A549 (cell line): ENCODE data around the gene LAMC2. TPM values are rescaled to one million over a fixed set of nuclear protein-coding genes. Genes with fewer than 3 reads are reported as not detected.

Experiments used
- ATAC-seq, 2 experiments: fragments of 200-7000 bp in 1 of 2; fragments of >200 bp in 1 of 2; cut with Nextera tagmentation in 1 of 2; cut with Tn5 transposase in 1 of 2; 3 replicates each; pipeline versions ENCODE4 v1.8.0 to v1.9.1; 2018 to 2020; ENCODE audit warnings: mild to moderate bottlenecking in 1 of 2, moderate library complexity in 1 of 2
- CTCF ChIA-PET: fragments of 300-600 bp; sonication (Branson Sonifier 250); formaldehyde crosslinking; extraction: SDS; loops from one replicate; lab custom pipeline; 2021; ENCODE audit warnings: antibody characterized with exemption, inconsistent platforms; lab: Yijun Ruan, JAX
- POLR2A ChIA-PET: fragments of 350-600 bp; formaldehyde crosslinking; extraction: SDS; loops from one replicate; lab custom pipeline; 2021; ENCODE audit warnings: antibody characterized with exemption, inconsistent platforms; lab: Yijun Ruan, JAX
- DNase-seq, 2 experiments: peaks; one replicate each; pipeline versions ENCODE4 v3.0.0 to v3.0.0-alpha.2; 2011 to 2016; ENCODE audit warnings: low read depth in 1 of 2, low spot score in 1 of 2
- FAIRE-seq: peaks from 2 replicates; lab custom pipeline; 2011; peaks lifted over from hg19 to GRCh38; lab: Jason Lieb, UNC
- H3K27ac ChIP-seq, 2 experiments: fragments of >200 bp; sonication (Bioruptor Twin); formaldehyde crosslinking; 3 replicates each; pipeline ENCODE4 v1.5.1; 2016 to 2017
- H3K4me1 ChIP-seq: fragments of >200 bp; sonication (Bioruptor Twin); formaldehyde crosslinking; 3 replicates; pipeline ENCODE4 v1.6.1; 2016
- H3K4me2 ChIP-seq: fragments of >200 bp; sonication (Bioruptor Twin); formaldehyde crosslinking; 3 replicates; pipeline ENCODE4 v1.6.1; 2016
- H3K4me3 ChIP-seq: fragments of >200 bp; sonication (Bioruptor Twin); formaldehyde crosslinking; 3 replicates; pipeline ENCODE4 v1.5.1; 2016
- H3K9me3 ChIP-seq: fragments of >200 bp; sonication (Bioruptor Twin); formaldehyde crosslinking; 3 replicates; pipeline ENCODE4 v1.6.1; 2016
- CBX8 ChIP-seq: fragments of 200-600 bp; sonication (generic); IDR thresholded peaks from 2 replicates; pipeline ENCODE4 v1.6.1; 2016
- CHD2 ChIP-seq: fragments of 150-350 bp; IDR thresholded peaks from 2 replicates; pipeline ENCODE4 v1.6.1; 2014; ENCODE audit warnings: low read length; ENCODE audit not compliant: partially characterized antibody
- CHD4 ChIP-seq: fragments of 200-600 bp; sonication (generic); IDR thresholded peaks from 2 replicates; pipeline ENCODE4 v1.6.1; 2016; ENCODE audit warnings: antibody characterized with exemption, mild to moderate bottlenecking, borderline replicate concordance
- CTCF ChIP-seq: fragments of >200 bp; sonication (Bioruptor Twin); formaldehyde crosslinking; IDR thresholded peaks from 3 replicates; pipeline ENCODE4 v1.5.1; 2016
- E2F6 ChIP-seq: IDR thresholded peaks from 2 replicates; pipeline ENCODE4 v1.6.1; 2012; ENCODE audit warnings: low read depth, borderline replicate concordance
- FOSB ChIP-seq: fragments of 250-450 bp; sonication (Bioruptor Pico); IDR thresholded peaks from 2 replicates; pipeline ENCODE4 v1.5.0; 2020; ENCODE audit warnings: mild to moderate bottlenecking, moderate library complexity
- FOSL2 ChIP-seq, 2 experiments: fragments of 450-650 bp in 1 of 2; fragments of >200 bp in 1 of 2; sonication (Bioruptor Twin) in 1 of 2; formaldehyde crosslinking; IDR thresholded peaks; 2 replicates each; pipeline versions ENCODE4 v1.5.0 to v1.6.1; 2016 to 2020; ENCODE audit warnings: mild to moderate bottlenecking in 1 of 2, moderate library complexity in 1 of 2
- HDAC2 ChIP-seq: fragments of 200-600 bp; sonication (generic); IDR thresholded peaks from 2 replicates; pipeline ENCODE4 v1.6.1; 2016
- HEYL ChIP-seq: fragments of 250-450 bp; sonication (Bioruptor Pico); IDR thresholded peaks from 2 replicates; pipeline ENCODE4 v1.8.0; 2021; ENCODE audit warnings: mild to moderate bottlenecking, moderate library complexity
- HMGXB4 ChIP-seq: fragments of 250-450 bp; sonication (Bioruptor Pico); IDR thresholded peaks from 2 replicates; pipeline ENCODE4 v1.5.0; 2021; ENCODE audit warnings: mild to moderate bottlenecking, moderate library complexity, borderline replicate concordance
- HOXA7 ChIP-seq: fragments of 250-450 bp; sonication (Bioruptor Pico); IDR thresholded peaks from 2 replicates; pipeline ENCODE4 v1.5.0; 2020; ENCODE audit warnings: mild to moderate bottlenecking, moderate library complexity
- HOXB13 ChIP-seq: fragments of 250-450 bp; sonication (Bioruptor Pico); IDR thresholded peaks from 2 replicates; pipeline ENCODE4 v1.5.0; 2020; ENCODE audit warnings: low read depth, mild to moderate bottlenecking, moderate library complexity
- KDM5A ChIP-seq: fragments of 200-600 bp; sonication (generic); IDR thresholded peaks from 2 replicates; pipeline ENCODE4 v1.6.1; 2016; ENCODE audit warnings: antibody characterized with exemption, mild to moderate bottlenecking
- MAX ChIP-seq: IDR thresholded peaks from 2 replicates; pipeline ENCODE4 v1.6.1; 2012
- NFE2L2 ChIP-seq: fragments of 150-350 bp; conservative IDR thresholded peaks from 2 replicates; pipeline ENCODE4 v1.6.1; 2014; ENCODE audit warnings: low read length
- NPAS2 ChIP-seq: fragments of 250-450 bp; sonication (Bioruptor Pico); IDR thresholded peaks from 2 replicates; pipeline ENCODE4 v1.8.0; 2022; ENCODE audit warnings: mild to moderate bottlenecking, moderate library complexity, borderline replicate concordance
- POLR2AphosphoS2 ChIP-seq: conservative IDR thresholded peaks from 2 replicates; pipeline ENCODE4 v1.6.1; 2012; ENCODE audit warnings: low read length, improper control_type of control experiment, inconsistent platforms
- RARB ChIP-seq: fragments of 250-450 bp; sonication (Bioruptor Pico); IDR thresholded peaks from 2 replicates; pipeline ENCODE4 v1.8.0; 2021; ENCODE audit warnings: mild to moderate bottlenecking, moderate library complexity
- RCOR1 ChIP-seq: fragments of 150-350 bp; IDR thresholded peaks from 2 replicates; pipeline ENCODE4 v1.6.1; 2014; ENCODE audit warnings: antibody characterized with exemption, low read length, low read depth
- RNF2 ChIP-seq: fragments of 200-600 bp; sonication (generic); IDR thresholded peaks from 2 replicates; pipeline ENCODE4 v1.6.1; 2016; ENCODE audit warnings: low read depth, mild to moderate bottlenecking, antibody characterized with exemption, moderate library complexity, borderline replicate concordance
- TP53 ChIP-seq: fragments of 250-450 bp; sonication (Bioruptor Pico); IDR thresholded peaks from 2 replicates; pipeline ENCODE4 v1.5.0; 2021; ENCODE audit warnings: mild to moderate bottlenecking, moderate library complexity
- USF2 ChIP-seq: fragments of 450-650 bp; IDR thresholded peaks from 2 replicates; pipeline ENCODE4 v1.6.1; 2014; ENCODE audit warnings: antibody characterized with exemption
- ZFP36 ChIP-seq: fragments of 450-650 bp; IDR thresholded peaks from 2 replicates; pipeline ENCODE4 v1.6.1; 2014; ENCODE audit warnings: borderline replicate concordance; ENCODE audit not compliant: partially characterized antibody
- ZSCAN20 ChIP-seq: fragments of 250-450 bp; sonication (Bioruptor Pico); IDR thresholded peaks from 2 replicates; pipeline ENCODE4 v1.8.0; 2022; ENCODE audit warnings: mild to moderate bottlenecking, moderate library complexity
- WGBS: methylation state at CpG from one replicate; pipeline ENCODE4 v1.1.6; 2017; ENCODE audit errors: missing lambda C conversion rate; 5-methylcytosine and 5-hydroxymethylcytosine counted together
- polyA plus RNA-seq, 4 experiments: library from polyadenylated mRNA; depleted of rRNA in 3 of 4; stranded (reverse); fragments of >200 nt; fragmentation: RNase III in 1 of 4; extraction: RNeasy Plus Mini Kit Qiagen cat#74134 plus additional on column Dnase treatment in 1 of 4; gene quantifications; 2 replicates in 3 of 4; 3 replicates in 1 of 4; pipeline ENCODE4 v1.2.3, GENCODE V29; 2011 to 2017

The LAMC2 gene
- polyA plus RNA-seq, 2 of the 4 experiments (the other 2 are of a cell fraction) = 8.5 to 24.1 TPM

GRCh38 chr1:183282101-183282855 lies 96.2 kb downstream of the LAMC2 start:
- WGBS = 74% methylated on average over 8 of the region's 9 CpGs

DNA sequence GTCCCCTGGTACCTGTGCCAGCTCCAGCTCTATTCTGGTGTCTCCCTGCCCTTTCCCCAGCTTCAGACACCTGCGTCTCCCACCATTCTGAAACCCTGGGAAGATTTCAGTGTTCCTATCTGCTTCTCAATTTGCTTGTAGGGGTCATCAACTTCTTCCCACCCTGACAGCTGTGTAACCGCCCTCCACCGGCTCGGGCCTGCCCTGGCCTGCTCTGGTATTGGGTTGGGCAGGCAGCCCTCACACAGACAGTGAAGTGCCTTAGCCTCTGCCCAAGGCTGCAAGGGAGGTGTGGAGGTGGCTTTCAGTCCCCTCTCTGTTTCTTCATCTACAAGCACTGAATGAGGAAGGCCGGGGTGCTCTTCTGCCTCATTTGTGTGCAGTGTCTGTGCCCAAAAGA lies 97.2 kb downstream of the LAMC2 start:
- FAIRE-seq (no peak), ATAC-seq (no peak), DNase-seq (no peak)
- ChIA-PET CTCF (interaction anchor here (0.9 to 7.1 kb wide), 7 partner anchors 9 to 401 kb away, joined by 3 to 71 read pairs (median 15); no protein-coding TSS in a partner anchor), POLR2A (no interaction called here)
- Histone ChIP-seq H3K4me1 (no peaks in the 10 kb centered on the region; the same call in 2 of the 3 replicates), H3K9me3 (no peaks in the 10 kb centered on the region), H3K27ac (no peak overlapping the region), H3K4me2 (no peak overlapping the region), H3K4me3 (no peak overlapping the region)
- TF ChIP-seq POLR2AphosphoS2 (no peak), FOSL2 (IDR thresholded peaks at IDR 0.05) (no peak), FOSL2 (CRISPR knock-in tag; IDR thresholded peaks at IDR 0.05) (no peak), RARB (no peak), E2F6 (no peak), NPAS2 (CRISPR knock-in tag) (no peak), HMGXB4 (CRISPR knock-in tag) (no peak), ZFP36 (no peak), CTCF (no peak), CHD4 (no peak), HDAC2 (no peak), RNF2 (no peak), HOXA7 (no peak), HOXB13 (CRISPR knock-in tag) (no peak), FOSB (CRISPR knock-in tag) (no peak)
- 68% methylated on average over 5 of the region's 5 CpGs for WGBS

More at GRCh38 chr1:183282101-183282855, 96.2 kb downstream of the LAMC2 start:
- ATAC-seq = peak in 1 of 2 experiments; percentile 6; a peak in 1 of 6 replicates
- Histone ChIP-seq H3K4me1 (peaks cover 3% of the 10 kb centered on the region; the same call in 1 of the 3 replicates), H3K4me2 (no peak overlapping the region), H3K9me3 (no peaks in the 10 kb centered on the region), H3K4me3 (no peak overlapping the region), H3K27ac (no peak overlapping the region)
- ChIA-PET POLR2A (interaction anchor here (1.5 kb wide), 1 partner anchor 10 kb away, joined by 3 read pairs; no protein-coding TSS in a partner anchor), CTCF (interaction anchor here (0.6 to 7.1 kb wide), 37 partner anchors 10 to 402 kb away, joined by 3 to 71 read pairs (median 4); no protein-coding TSS in a partner anchor)
- no peak for DNase-seq
- TF ChIP-seq HEYL (CRISPR knock-in tag) (no peak), KDM5A (no peak), RCOR1 (no peak)
- no peak for FAIRE-seq

- POLR2A ChIA-PET = no interaction called here
- Histone ChIP-seq H3K9me3 (no peaks in the 10 kb centered on the region), H3K4me1 (no peaks in the 10 kb centered on the region), H3K4me2 (no peak overlapping the region), H3K27ac (no peak overlapping the region), H3K4me3 (no peak overlapping the region)
- ATAC-seq (no peak), DNase-seq (no peak), FAIRE-seq (no peak)
- WGBS = 83% methylated on average over 5 of the region's 5 CpGs
- no peak for TF ChIP-seq CBX8
- no peak for TF ChIP-seq CHD2
- no peak for TF ChIP-seq NFE2L2
- TF ChIP-seq ZSCAN20 (CRISPR knock-in tag) = no peak
- no peak for TF ChIP-seq RARB
- TF ChIP-seq TP53 (CRISPR knock-in tag) = no peak
- TF ChIP-seq MAX = no peak
- no peak for TF ChIP-seq HOXB13 (CRISPR knock-in tag)
- no peak for TF ChIP-seq USF2
- no peak for TF ChIP-seq ZFP36
- TF ChIP-seq RCOR1 = no peak
- CTCF ChIA-PET = interaction anchor here (1.0 to 7.1 kb wide), 5 partner anchors 8 to 298 kb away, joined by 3 to 71 read pairs (median 36); no protein-coding TSS in a partner anchor
These were observed 98.0 kb downstream of the LAMC2 start for GRCh38 chr1:183284086-183284485.
